ENCODE data around the gene NF2.

DNA sequence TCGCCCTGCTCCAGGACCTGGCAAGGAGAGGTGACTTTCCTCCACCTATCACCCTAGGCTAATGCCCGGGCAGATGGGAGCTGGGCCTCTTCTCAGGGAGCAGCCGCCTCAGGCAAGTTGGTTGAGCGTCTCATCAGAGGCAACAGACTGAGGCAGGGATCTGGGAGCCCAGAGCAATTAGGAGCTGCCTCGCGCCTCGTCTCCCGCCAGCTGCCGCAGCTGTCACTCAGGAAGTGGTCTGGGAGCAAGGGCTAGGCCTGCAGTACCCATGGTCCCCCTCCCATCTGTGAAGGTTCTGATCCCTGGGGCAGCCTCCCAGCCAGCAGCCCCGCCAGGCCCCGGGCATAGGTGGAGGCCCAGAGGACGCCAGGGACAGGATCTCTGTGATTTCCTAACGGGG, 111.8 kb downstream of the NF2 start:
- TF ChIP-seq, protein P1, sequence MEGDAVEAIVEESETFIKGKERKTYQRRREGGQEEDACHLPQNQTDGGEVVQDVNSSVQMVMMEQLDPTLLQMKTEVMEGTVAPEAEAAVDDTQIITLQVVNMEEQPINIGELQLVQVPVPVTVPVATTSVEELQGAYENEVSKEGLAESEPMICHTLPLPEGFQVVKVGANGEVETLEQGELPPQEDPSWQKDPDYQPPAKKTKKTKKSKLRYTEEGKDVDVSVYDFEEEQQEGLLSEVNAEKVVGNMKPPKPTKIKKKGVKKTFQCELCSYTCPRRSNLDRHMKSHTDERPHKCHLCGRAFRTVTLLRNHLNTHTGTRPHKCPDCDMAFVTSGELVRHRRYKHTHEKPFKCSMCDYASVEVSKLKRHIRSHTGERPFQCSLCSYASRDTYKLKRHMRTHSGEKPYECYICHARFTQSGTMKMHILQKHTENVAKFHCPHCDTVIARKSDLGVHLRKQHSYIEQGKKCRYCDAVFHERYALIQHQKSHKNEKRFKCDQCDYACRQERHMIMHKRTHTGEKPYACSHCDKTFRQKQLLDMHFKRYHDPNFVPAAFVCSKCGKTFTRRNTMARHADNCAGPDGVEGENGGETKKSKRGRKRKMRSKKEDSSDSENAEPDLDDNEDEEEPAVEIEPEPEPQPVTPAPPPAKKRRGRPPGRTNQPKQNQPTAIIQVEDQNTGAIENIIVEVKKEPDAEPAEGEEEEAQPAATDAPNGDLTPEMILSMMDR (conservative IDR thresholded peaks at IDR 0.05; ENCODE audit: low read length), result no peak
- TF ChIP-seq EZH2phosphoT487 (IDR thresholded peaks at IDR 0.05; ENCODE audit: borderline replicate concordance), result no peak
